Measurements from ENCODE around the gene CCDC185. TPM values are rescaled to one million over a fixed set of nuclear protein-coding genes. Genes with fewer than 3 reads are reported as not detected.

Gene CCDC185
- total and polyA plus RNA-seq, 10 of the 15 experiments (the other 5 are each of a cell fraction or from before 2014, with no cell fraction given) = not detected

GRCh38 chr1:223402790-223403142 lies 9.6 kb downstream of the CCDC185 start:
- Histone ChIP-seq H3K27ac (ENCODE audit: control insufficient read depth, insufficient read depth) (no peak overlapping the region), H4K20me1 (ENCODE audit: control insufficient read depth, insufficient read depth) (no peaks in the 10 kb centered on the region), H3K36me3 (ENCODE audit: control insufficient read depth in 2 of 2, insufficient read depth in 2 of 2, low read length in 1 of 2) (no peaks in the 10 kb centered on the region), H3K4me2 (ENCODE audit: control insufficient read depth, insufficient read depth) (no peak overlapping the region), H3K27me3 (replicated peaks in 1 of 2; ENCODE audit: control insufficient read depth in 2 of 2, insufficient read depth in 2 of 2, low read length in 1 of 2) (no peaks in the 10 kb centered on the region), H3K9ac (ENCODE audit: control insufficient read depth, insufficient read depth, low read length) (no peak overlapping the region), H3K4me3 (no peak overlapping the region), H3K4me1 (ENCODE audit: control insufficient read depth, insufficient read depth, low read length) (no peaks in the 10 kb centered on the region), H2AFZ (ENCODE audit: control insufficient read depth, low read depth, low read length) (no peak overlapping the region), H3K9me3 (replicated peaks; ENCODE audit: control insufficient read depth, insufficient read depth, low read length) (no peaks in the 10 kb centered on the region), H3K79me2 (ENCODE audit: control insufficient read depth, insufficient read depth, low read length) (no peaks in the 10 kb centered on the region)
- ChIA-PET CTCF (no interaction called here), RAD21 (ENCODE audit: unreplicated experiment) (no interaction called here), POLR2A (no interaction called here), SMC1A (ENCODE audit: uncharacterized antibody, unreplicated experiment) (no interaction called here)
- BruUV-seq (replicated peaks) = no TSS peak
- TF ChIP-seq MEF2B (IDR thresholded peaks at IDR 0.05; ENCODE audit: partially characterized antibody, poor library complexity, severe bottlenecking) (no peak), PML (IDR thresholded peaks at IDR 0.05; ENCODE audit: low read length) (no peak), POLR2AphosphoS5 (IDR thresholded peaks at IDR 0.05; ENCODE audit: low read length) (no peak), PBX3 (IDR thresholded peaks at IDR 0.05; ENCODE audit: insufficient replicate concordance, low read depth, low read length) (no peak), USF1 (IDR thresholded peaks at IDR 0.05; ENCODE audit: borderline replicate concordance, extremely low read length, insufficient read depth, low read depth, low read length) (no peak), BHLHE40 (IDR thresholded peaks at IDR 0.05; ENCODE audit: borderline replicate concordance in 1 of 2, low read depth in 2 of 2, low read length in 1 of 2) (no peak), SMC3 (IDR thresholded peaks at IDR 0.05; ENCODE audit: borderline replicate concordance, low read length) (no peak), PAX8 (IDR thresholded peaks at IDR 0.05) (no peak), WRNIP1 (IDR thresholded peaks at IDR 0.05; ENCODE audit: borderline replicate concordance, low read depth, low read length) (no peak), KAT2A (conservative IDR thresholded peaks at IDR 0.05; ENCODE audit: control insufficient read depth, low read depth, low read length) (no peak)
- ATAC-seq = no peak
- 0% methylated on average over 2 of the region's 2 CpGs for WGBS (ENCODE audit: insufficient coverage, insufficient replicate concordance, low lambda C conversion rate, missing lambda C conversion rate)
- in situ Hi-C loops (cut with MboI) (no loop called here), intact Hi-C loops (cut with micrococcal nuclease; ENCODE audit: unreplicated experiment) (no loop called here)
- FAIRE-seq = no peak
- no peak for DNase-seq (ENCODE audit: low read depth, low spot score)
